Measurements from ENCODE around the gene MTX1. TPM values are rescaled to one million over a fixed set of nuclear protein-coding genes. Genes with fewer than 3 reads are reported as not detected.

MTX1 gene
- total and polyA plus RNA-seq, 2 of the 4 experiments (the other 2 are of a cell fraction) = 67.2 to 73.7 TPM

- no peak overlapping the region for H3K14ac ChIP-seq (replicated peaks; ENCODE audit: low read depth, low read length)
- no CpG with 5 or more reads among the region's 4 CpGs for WGBS, 2 experiments (ENCODE audit: extremely low coverage in 2 of 2, insufficient read length in 1 of 2)
- BruUV-seq (replicated peaks) = no TSS peak
These were observed 24.1 kb upstream of the MTX1 start for GRCh38 chr1:155184351-155184811.

More at GRCh38 chr1:155184351-155184811, 24.1 kb upstream of the MTX1 start:
- Histone ChIP-seq H3K4me1 (ENCODE audit: control insufficient read depth, insufficient read depth, low read length) (no peaks in the 10 kb centered on the region), H3K4ac (ENCODE audit: low read depth, low read length) (no peak overlapping the region), H3K56ac (ENCODE audit: extremely low read depth, insufficient read depth, low read length) (no peak overlapping the region), H3K9me3 (ENCODE audit: control insufficient read depth, insufficient read depth, low read length) (no peaks in the 10 kb centered on the region), H2BK20ac (ENCODE audit: low read depth, low read length) (no peak overlapping the region), H3K27me3 (ENCODE audit: control insufficient read depth, insufficient read depth, low read length) (no peaks in the 10 kb centered on the region), H3K4me2 (ENCODE audit: low read depth, low read length) (no peak overlapping the region), H4K20me1 (ENCODE audit: insufficient read depth, low read length) (no peaks in the 10 kb centered on the region), H2BK120ac (ENCODE audit: low read depth, low read length) (no peak overlapping the region), H3K18ac (ENCODE audit: low read depth, low read length) (no peak overlapping the region), H4K91ac (ENCODE audit: insufficient read depth, low read depth, low read length) (no peak overlapping the region), H3K9ac (ENCODE audit: low read depth, low read length) (no peak overlapping the region), H4K8ac (ENCODE audit: low read depth in 2 of 2, low read length in 2 of 2) (no peak overlapping the region), H2AK9ac (replicated peaks; ENCODE audit: low read depth, low read length, poor library complexity) (no peak overlapping the region), H4K5ac (ENCODE audit: low read depth, low read length) (no peak overlapping the region), H3K36me3 (ENCODE audit: control insufficient read depth, insufficient read depth, low read length) (peaks cover 20% of the 10 kb centered on the region), H3K27ac (ENCODE audit: insufficient read depth, low read length) (no peak overlapping the region), H2BK15ac (ENCODE audit: low read depth, low read length) (no peak overlapping the region), H3K79me1 (ENCODE audit: low read depth in 1 of 2, low read length in 2 of 2) (no peaks in the 10 kb centered on the region), H2AK5ac (ENCODE audit: low read depth, low read length) (no peak overlapping the region), H2BK5ac (ENCODE audit: low read depth, low read length, poor library complexity, severe bottlenecking) (no peak overlapping the region), H3K9me1 (ENCODE audit: insufficient read depth, low read length) (no peaks in the 10 kb centered on the region), H3K23ac (ENCODE audit: low read depth, low read length) (no peak overlapping the region), H2AFZ (replicated peaks; ENCODE audit: low read length, poor library complexity) (peak overlapping the region; percentile 21), H3K4me3 (ENCODE audit: insufficient read depth, low read depth, low read length) (no peak overlapping the region)
- no peak for DNase-seq
- ChIA-PET POLR2A (ENCODE audit: unreplicated experiment) (no interaction called here), CTCF (interaction anchor here (1.2 kb wide), 1 partner anchor 9 kb away, joined by 4 read pairs; no protein-coding TSS in a partner anchor)
- ATAC-seq (ENCODE audit: low read depth) = no peak
- intact Hi-C loops (cut with micrococcal nuclease) (no loop called here), dilution Hi-C loops (cut with HindIII; ENCODE audit: low sequenced_read_pairs, unreplicated experiment) (no loop called here), in situ Hi-C loops (cut with MboI; ENCODE audit: low sequenced_read_pairs) (no loop called here)
- TF ChIP-seq CHD1 (IDR thresholded peaks at IDR 0.05; ENCODE audit: low read depth, low read length) (no peak), SMC3 (IDR thresholded peaks at IDR 0.05; ENCODE audit: low read depth, low read length) (no peak), MAZ (IDR thresholded peaks at IDR 0.05; ENCODE audit: borderline replicate concordance, low read depth, low read length) (no peak), USF2 (IDR thresholded peaks at IDR 0.05; ENCODE audit: low read depth, low read length) (no peak), POLR2A (IDR thresholded peaks at IDR 0.05; ENCODE audit: low read depth, low read length) (no peak), RFX5 (IDR thresholded peaks at IDR 0.05; ENCODE audit: low read depth, low read length) (no peak), RCOR1 (IDR thresholded peaks at IDR 0.05; ENCODE audit: insufficient replicate concordance, low read length) (no peak), MAFK (IDR thresholded peaks at IDR 0.05; ENCODE audit: low read depth, low read length) (no peak), NFE2L2 (IDR thresholded peaks at IDR 0.05; ENCODE audit: low read depth, low read length) (no peak), MXI1 (IDR thresholded peaks at IDR 0.05; ENCODE audit: borderline replicate concordance, low read depth, low read length) (no peak), FOS (IDR thresholded peaks at IDR 0.05; ENCODE audit: low read depth, low read length) (no peak), RAD21 (IDR thresholded peaks at IDR 0.05; ENCODE audit: low read length) (no peak), BHLHE40 (IDR thresholded peaks at IDR 0.05; ENCODE audit: low read depth, low read length) (no peak), CEBPB (IDR thresholded peaks at IDR 0.05; ENCODE audit: low read depth, low read length) (no peak)
- TF ChIP-seq, protein P1, sequence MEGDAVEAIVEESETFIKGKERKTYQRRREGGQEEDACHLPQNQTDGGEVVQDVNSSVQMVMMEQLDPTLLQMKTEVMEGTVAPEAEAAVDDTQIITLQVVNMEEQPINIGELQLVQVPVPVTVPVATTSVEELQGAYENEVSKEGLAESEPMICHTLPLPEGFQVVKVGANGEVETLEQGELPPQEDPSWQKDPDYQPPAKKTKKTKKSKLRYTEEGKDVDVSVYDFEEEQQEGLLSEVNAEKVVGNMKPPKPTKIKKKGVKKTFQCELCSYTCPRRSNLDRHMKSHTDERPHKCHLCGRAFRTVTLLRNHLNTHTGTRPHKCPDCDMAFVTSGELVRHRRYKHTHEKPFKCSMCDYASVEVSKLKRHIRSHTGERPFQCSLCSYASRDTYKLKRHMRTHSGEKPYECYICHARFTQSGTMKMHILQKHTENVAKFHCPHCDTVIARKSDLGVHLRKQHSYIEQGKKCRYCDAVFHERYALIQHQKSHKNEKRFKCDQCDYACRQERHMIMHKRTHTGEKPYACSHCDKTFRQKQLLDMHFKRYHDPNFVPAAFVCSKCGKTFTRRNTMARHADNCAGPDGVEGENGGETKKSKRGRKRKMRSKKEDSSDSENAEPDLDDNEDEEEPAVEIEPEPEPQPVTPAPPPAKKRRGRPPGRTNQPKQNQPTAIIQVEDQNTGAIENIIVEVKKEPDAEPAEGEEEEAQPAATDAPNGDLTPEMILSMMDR (conservative IDR thresholded peaks at IDR 0.05; ENCODE audit: low read depth, low read length) = no peak
- TF ChIP-seq, protein P2, sequence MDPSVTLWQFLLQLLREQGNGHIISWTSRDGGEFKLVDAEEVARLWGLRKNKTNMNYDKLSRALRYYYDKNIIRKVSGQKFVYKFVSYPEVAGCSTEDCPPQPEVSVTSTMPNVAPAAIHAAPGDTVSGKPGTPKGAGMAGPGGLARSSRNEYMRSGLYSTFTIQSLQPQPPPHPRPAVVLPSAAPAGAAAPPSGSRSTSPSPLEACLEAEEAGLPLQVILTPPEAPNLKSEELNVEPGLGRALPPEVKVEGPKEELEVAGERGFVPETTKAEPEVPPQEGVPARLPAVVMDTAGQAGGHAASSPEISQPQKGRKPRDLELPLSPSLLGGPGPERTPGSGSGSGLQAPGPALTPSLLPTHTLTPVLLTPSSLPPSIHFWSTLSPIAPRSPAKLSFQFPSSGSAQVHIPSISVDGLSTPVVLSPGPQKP (IDR thresholded peaks at IDR 0.05; ENCODE audit: borderline replicate concordance, low read depth, low read length) = no peak
